ENCODE data around the gene CECR2. TPM values are rescaled to one million over a fixed set of nuclear protein-coding genes. Genes with fewer than 3 reads are reported as not detected.

Gene CECR2
- total and polyA plus RNA-seq, 2 experiments from 2014 or later = 0.10 TPM; not detected in 1

- Histone ChIP-seq H3K27me3 (replicated peaks; ENCODE audit: insufficient read depth) (no peaks in the 10 kb centered on the region), H3K4me2 (ENCODE audit: unreplicated experiment) (no peak overlapping the region), H2AFZ (no peak overlapping the region), H3F3A (ENCODE audit: insufficient read depth) (no peaks in the 10 kb centered on the region), H4K20me1 (ENCODE audit: insufficient read depth) (no peaks in the 10 kb centered on the region), H3K4me3 (no peak overlapping the region), H3K4me1 (ENCODE audit: insufficient read depth) (no peaks in the 10 kb centered on the region), H3K9me2 (ENCODE audit: insufficient read depth) (no peaks in the 10 kb centered on the region), H3K27ac (no peak overlapping the region), H3K9me3 (ENCODE audit: low read depth) (no peaks in the 10 kb centered on the region), H3K79me2 (ENCODE audit: insufficient read depth) (no peaks in the 10 kb centered on the region), H3K9ac (no peak overlapping the region), H3K36me3 (ENCODE audit: low read depth) (peaks cover 41% of the 10 kb centered on the region; the same call in 1 of the 2 replicates)
- TF ChIP-seq EZH2 (IDR thresholded peaks at IDR 0.05; ENCODE audit: insufficient read depth, poor library complexity, severe bottlenecking) (no peak), EZH2phosphoT487 (IDR thresholded peaks at IDR 0.05; ENCODE audit: insufficient read depth, low read depth) (no peak)
- in situ Hi-C loops (cut with MboI) = no loop called here
- no peak for DNase-seq
- WGBS, 2 experiments (ENCODE audit: low coverage in 1 of 2, low lambda C conversion rate in 2 of 2, missing lambda C conversion rate in 2 of 2) = 83 to 88% methylated on average over 5 of the region's 5 CpGs
Observed at GRCh38 chr22:17592201-17592600, 222.9 kb downstream of the CECR2 start.

- Histone ChIP-seq H3K4me1 (ENCODE audit: insufficient read depth) (no peaks in the 10 kb centered on the region), H3K27me3 (replicated peaks; ENCODE audit: insufficient read depth) (no peaks in the 10 kb centered on the region), H3K9me2 (ENCODE audit: insufficient read depth) (no peaks in the 10 kb centered on the region), H3F3A (ENCODE audit: insufficient read depth) (no peaks in the 10 kb centered on the region), H3K79me2 (ENCODE audit: insufficient read depth) (peaks cover 3% of the 10 kb centered on the region; the same call in 1 of the 2 replicates), H3K27ac (no peak overlapping the region), H3K9me3 (ENCODE audit: low read depth) (no peaks in the 10 kb centered on the region), H2AFZ (no peak overlapping the region), H3K9ac (no peak overlapping the region), H4K20me1 (ENCODE audit: insufficient read depth) (no peaks in the 10 kb centered on the region), H3K4me3 (no peak overlapping the region), H3K36me3 (ENCODE audit: low read depth) (peaks cover 66% of the 10 kb centered on the region; the same call in 1 of the 2 replicates), H3K4me2 (ENCODE audit: unreplicated experiment) (no peak overlapping the region)
- 97 to 98% methylated on average over 6 of the region's 6 CpGs for WGBS, 2 experiments (ENCODE audit: low coverage in 1 of 2, low lambda C conversion rate in 2 of 2, missing lambda C conversion rate in 2 of 2)
- in situ Hi-C loops (cut with MboI) = no loop called here
- TF ChIP-seq EZH2 (IDR thresholded peaks at IDR 0.05; ENCODE audit: insufficient read depth, poor library complexity, severe bottlenecking) = no peak
- no peak for TF ChIP-seq EZH2phosphoT487 (IDR thresholded peaks at IDR 0.05; ENCODE audit: insufficient read depth, low read depth)
- DNase-seq = no peak
Observed at GRCh38 chr22:17596226-17596625, 227.0 kb downstream of the CECR2 start.

GRCh38 chr22:17597217-17597616, 228.0 kb downstream of the CECR2 start:
- Histone ChIP-seq H3F3A (ENCODE audit: insufficient read depth) (no peaks in the 10 kb centered on the region), H3K9ac (peak overlapping the region; percentile 28; the same call in 1 of the 2 replicates), H3K79me2 (ENCODE audit: insufficient read depth) (peaks cover 13% of the 10 kb centered on the region), H3K27me3 (replicated peaks; ENCODE audit: insufficient read depth) (no peaks in the 10 kb centered on the region), H2AFZ (no peak overlapping the region), H3K9me2 (ENCODE audit: insufficient read depth) (no peaks in the 10 kb centered on the region), H3K27ac (peak overlapping the region; percentile 49), H3K9me3 (ENCODE audit: low read depth) (no peaks in the 10 kb centered on the region), H3K4me1 (ENCODE audit: insufficient read depth) (no peaks in the 10 kb centered on the region), H3K4me3 (no peak overlapping the region), H3K36me3 (ENCODE audit: low read depth) (peaks cover 57% of the 10 kb centered on the region; the same call in 1 of the 2 replicates), H3K4me2 (ENCODE audit: unreplicated experiment) (no peak overlapping the region), H4K20me1 (ENCODE audit: insufficient read depth) (no peaks in the 10 kb centered on the region)
- DNase-seq = peak; percentile 32
- WGBS, 2 experiments (ENCODE audit: low coverage in 1 of 2, low lambda C conversion rate in 2 of 2, missing lambda C conversion rate in 2 of 2) = 95 to 96% methylated on average over 2 of the region's 2 CpGs
- TF ChIP-seq EZH2phosphoT487 (IDR thresholded peaks at IDR 0.05; ENCODE audit: insufficient read depth, low read depth) (no peak), EZH2 (IDR thresholded peaks at IDR 0.05; ENCODE audit: insufficient read depth, poor library complexity, severe bottlenecking) (no peak)
- in situ Hi-C loops (cut with MboI) = no loop called here

GRCh38 chr22:17598318-17598717, 229.1 kb downstream of the CECR2 start:
- no peak for TF ChIP-seq EZH2 (IDR thresholded peaks at IDR 0.05; ENCODE audit: insufficient read depth, poor library complexity, severe bottlenecking)
- TF ChIP-seq EZH2phosphoT487 (IDR thresholded peaks at IDR 0.05; ENCODE audit: insufficient read depth, low read depth) = no peak
- in situ Hi-C loops (cut with MboI) = no loop called here
- Histone ChIP-seq H2AFZ (no peak overlapping the region), H3K36me3 (ENCODE audit: low read depth) (peaks cover 54% of the 10 kb centered on the region; the same call in 1 of the 2 replicates), H3K4me2 (ENCODE audit: unreplicated experiment) (no peak overlapping the region), H3F3A (ENCODE audit: insufficient read depth) (no peaks in the 10 kb centered on the region), H3K27me3 (replicated peaks; ENCODE audit: insufficient read depth) (no peaks in the 10 kb centered on the region), H3K9ac (no peak overlapping the region), H3K9me3 (ENCODE audit: low read depth) (no peaks in the 10 kb centered on the region), H3K27ac (no peak overlapping the region), H3K9me2 (ENCODE audit: insufficient read depth) (no peaks in the 10 kb centered on the region), H3K79me2 (ENCODE audit: insufficient read depth) (peaks cover 24% of the 10 kb centered on the region), H3K4me1 (ENCODE audit: insufficient read depth) (no peaks in the 10 kb centered on the region), H4K20me1 (ENCODE audit: insufficient read depth) (no peaks in the 10 kb centered on the region), H3K4me3 (no peak overlapping the region)
- whole genome bisulfite sequencing, 2 experiments (ENCODE audit: low coverage in 1 of 2, low lambda C conversion rate in 2 of 2, missing lambda C conversion rate in 2 of 2) = 90 to 93% methylated on average over 4 of the region's 4 CpGs
- no peak for DNase-seq

Data from GM23248 (cell line).